CD4-positive, alpha-beta T cell treated with Interleukin-17A for 1 hour (primary cell): ENCODE measurements around the gene PYM1.
"Not testable (repeated sequence)": the region's sequence is repeated elsewhere in the genome, so short reads cannot be mapped to it uniquely, and the experiment has no call there.

Experiments used
- DNase-seq: peaks from one replicate; pipeline ENCODE4 v3.0.0-alpha.2; 2020

Gene PYM1

DNA sequence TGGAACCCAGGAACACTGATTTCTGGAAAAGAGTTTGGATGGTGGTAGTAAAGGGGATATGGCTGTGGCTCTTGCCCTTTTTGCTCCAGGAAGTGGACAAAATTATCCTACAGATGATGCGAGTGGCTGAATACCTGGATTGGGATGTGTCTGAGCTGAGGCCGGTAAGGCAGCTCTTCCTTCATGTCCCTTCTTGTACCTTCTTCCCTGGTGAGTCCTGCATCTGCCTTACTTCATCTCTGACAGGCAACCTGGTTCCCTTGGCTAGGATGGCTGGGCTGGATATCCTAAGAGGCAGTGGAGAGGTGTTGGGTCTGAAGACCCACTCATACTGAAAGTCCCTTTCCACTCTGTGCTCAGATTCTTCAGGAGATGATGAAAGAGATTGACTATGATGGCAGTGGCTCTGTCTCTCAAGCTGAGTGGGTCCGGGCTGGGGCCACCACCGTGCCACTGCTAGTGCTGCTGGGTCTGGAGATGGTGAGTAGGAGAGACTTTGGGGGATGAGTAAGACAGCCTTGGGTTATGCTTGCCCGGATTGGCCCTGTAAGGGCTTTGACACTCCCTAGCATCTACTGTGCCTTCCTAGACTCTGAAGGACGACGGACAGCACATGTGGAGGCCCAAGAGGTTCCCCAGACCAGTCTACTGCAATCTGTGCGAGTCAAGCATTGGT, 11.3 kb upstream of the PYM1 start:
- DNase-seq: no peak

DNA sequence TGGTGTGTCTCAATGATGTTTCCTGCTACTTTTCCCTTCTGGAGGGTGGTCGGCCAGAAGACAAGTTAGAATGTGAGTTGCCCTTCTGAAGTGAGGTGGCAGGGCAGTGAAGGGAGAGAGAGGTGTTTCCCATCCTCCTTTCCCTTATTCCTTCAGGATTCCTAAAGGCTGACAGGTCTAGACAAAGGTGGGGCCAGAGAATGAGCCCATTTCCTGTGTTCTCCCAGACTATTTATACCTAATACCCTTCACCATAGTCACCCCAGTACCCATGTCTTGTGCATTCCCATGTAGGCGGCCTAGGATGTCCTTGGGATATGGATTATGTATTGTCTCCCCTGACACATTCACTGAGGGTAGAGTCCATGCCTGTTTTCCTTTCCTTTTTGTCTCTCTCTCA, 10.3 kb upstream of the PYM1 start:
- DNase-seq: no peak

DNA sequence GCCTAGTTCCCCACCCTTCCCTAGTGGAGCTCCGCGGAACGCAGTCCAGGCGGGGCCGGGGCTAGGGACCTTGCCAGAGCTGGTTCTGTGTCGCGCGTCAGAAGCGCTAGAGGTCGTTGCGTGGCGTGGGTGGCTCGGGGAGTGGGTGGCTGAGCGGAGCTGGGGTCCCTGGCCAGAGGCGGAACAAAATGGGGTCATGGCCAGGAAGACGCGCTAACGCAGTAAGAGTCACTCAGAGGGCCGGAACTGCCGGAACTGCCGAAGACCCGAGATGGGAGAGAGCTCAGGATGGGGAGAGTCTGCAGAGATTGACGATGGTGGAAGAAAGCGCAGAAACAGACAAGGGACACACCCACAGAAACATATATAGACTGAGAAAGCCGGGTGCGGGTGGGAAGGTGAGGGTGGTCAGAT, 8.1 kb upstream of the PYM1 start:
- peak; percentile 31 for DNase-seq

DNA sequence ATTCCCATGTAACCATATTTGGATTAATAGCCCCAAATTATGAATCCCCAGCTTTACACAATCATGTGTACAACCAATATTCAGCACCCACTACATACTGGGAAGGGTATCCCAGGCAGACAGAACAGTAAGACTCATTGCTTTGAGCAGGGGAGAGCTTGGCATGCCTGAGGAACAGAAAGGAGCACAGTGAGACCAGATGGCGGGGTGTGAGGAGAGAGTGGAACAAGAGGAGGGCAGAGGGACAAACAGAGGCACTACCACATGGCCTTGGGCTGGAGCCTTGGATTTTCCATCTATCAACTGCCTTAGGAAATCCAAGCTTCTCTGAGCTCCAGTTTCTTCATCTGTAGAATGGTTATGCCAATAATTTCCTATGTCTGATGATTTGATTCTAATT, 7.1 kb upstream of the PYM1 start:
- no peak for DNase-seq

DNA sequence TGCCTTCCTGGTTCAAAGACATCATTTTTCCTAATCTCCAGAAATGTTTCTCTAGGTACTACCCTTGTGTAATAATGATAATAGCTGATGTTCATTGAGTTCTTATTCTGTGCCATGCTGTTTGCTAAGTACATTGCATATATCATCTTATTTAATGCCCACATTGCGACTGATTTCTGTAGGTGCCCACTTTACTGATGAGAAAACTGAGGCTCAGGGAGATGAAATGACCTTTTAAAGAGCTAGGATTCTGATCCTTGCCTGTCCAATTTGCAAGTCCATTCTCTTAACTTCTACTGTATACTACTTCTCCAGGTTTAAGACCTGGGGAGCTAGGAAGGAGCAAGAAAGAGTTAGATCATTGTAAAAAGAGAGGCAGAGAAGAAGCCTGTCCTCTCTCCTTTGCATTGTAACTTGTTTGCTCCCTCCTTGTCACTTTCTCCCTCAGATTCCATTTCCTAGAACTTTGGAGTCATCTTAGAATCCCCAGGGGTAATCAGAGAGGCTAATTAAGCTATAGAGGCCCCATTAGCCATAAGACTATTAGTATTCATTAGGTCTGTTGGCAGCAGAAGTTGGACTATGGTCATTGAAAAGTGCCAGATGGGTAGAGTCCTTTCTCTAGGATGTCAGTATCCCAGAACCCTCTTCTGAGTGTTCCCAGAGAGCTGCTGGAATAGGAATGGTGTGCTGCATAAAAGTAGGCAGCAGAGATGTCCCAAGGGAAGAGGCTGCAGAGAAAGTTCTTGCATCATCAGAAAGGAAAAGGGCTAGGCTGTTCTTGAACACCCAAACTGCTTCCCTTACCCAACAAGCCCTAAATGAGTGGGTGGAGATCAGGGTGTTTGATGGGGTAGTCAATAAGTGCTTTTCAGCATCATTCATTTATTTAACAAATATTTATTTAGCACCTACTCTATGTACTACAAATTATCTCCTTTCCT, 6.4 kb upstream of the PYM1 start:
- no peak for DNase-seq

DNA sequence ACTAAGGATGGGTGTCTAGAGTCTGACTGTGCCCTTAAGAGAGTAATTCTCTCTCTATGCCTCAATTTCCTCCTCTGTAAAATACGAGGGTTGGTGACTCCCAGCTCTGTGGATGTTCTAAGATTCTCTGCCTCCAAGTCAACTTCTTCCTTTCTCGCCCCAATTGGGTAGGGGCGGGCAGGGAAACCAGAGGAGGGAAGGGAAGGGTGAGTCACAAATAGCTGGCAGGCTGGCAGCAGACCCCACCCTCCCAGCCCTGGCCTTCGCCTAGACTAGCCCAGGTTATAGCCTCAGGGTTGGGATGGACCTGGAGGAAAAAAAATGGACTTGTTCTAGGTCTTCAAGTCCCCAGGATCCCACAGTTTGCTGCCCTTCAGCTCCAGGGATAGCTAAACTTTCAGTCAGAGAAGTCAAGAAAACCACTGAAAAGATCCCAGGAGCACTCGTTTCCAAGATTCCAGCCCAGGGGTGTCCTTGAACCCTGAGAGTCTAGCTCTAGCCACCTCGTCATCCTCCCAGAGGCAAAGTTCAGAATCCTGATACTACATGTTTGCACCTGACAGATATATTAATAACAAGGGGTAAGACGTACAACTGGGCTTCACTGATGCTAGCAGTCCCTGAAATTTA, 5.6 kb upstream of the PYM1 start:
- peak; percentile 20 for DNase-seq

DNA sequence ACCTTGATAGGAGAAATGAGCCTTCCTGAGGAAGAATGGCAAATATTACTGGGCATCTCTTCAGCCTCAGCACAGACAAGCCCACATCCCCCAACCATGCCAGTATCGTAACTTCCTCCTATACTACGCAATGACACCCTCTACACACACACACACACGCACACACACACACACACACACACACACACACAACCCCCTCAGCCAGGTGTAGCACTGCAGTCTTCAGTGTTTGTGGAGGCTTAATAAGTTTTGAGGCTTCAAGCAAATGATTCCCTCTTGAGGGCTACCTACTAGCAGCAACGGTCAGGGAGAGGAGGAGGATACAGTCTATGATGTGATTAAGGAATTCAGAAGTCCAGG, 4.8 kb upstream of the PYM1 start:
- DNase-seq: peak; percentile 78

DNA sequence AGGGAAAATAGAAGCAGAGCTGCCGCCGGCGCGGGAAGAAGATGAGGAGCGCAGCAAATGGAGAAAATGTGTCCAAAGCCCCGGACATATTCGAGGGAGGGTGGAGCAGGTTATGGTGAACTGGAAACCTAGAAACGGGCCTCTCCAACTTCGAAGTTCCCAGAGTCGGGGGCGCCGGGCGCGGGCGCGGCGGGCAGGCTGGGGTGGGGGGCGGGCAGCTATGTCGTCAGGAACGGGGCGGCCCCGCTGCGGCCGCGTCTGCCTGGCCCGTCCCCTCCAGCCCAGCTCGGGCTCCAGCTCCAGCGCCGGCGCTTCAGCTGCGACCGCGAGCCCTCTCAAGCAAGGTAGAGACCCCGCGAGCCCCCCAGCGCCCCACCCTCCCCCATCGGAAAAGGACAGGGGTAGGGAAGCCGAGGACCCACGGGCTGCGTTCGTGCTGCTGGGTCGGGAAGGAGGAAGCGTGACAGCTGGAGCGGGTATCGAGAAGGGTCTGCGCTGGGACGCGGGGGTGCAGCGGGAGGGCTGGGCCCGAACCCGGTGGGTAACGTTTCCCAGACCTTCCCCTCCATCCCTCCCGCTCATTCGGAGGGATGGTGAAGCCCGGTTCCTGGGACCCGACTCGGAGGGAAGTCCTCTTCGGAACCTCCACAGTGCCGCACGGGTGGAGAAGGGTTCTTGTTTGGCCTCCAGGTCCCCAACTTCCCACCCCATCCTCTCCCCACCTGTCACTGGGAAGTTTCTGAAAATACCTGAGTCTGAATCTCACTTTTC, 4.3 kb upstream of the PYM1 start:
- DNase-seq: peak; percentile 36

DNA sequence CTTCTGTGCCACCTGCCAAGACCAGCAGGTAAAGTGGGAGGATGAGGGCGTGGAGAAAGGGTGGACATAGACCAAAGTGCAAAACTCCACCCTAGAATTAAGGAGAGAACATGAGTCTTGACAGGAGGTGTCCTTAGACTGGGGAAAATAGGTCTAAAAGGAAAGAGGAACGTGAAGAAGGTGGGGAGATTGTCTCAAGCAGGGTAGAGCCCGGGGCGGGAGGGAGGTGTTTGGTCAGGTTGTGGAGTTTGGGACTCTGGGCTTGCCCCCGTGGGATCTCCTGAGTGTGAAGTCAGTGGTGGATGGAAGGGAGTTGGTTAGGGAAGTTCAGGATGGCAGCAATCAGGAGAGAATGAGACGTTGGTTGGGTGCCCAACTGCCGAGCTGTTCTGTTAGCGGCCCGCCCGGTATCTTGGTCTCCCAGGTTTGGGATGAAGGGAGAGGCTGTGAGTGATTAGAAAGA, 3.7 kb upstream of the PYM1 start:
- no peak for DNase-seq

DNA sequence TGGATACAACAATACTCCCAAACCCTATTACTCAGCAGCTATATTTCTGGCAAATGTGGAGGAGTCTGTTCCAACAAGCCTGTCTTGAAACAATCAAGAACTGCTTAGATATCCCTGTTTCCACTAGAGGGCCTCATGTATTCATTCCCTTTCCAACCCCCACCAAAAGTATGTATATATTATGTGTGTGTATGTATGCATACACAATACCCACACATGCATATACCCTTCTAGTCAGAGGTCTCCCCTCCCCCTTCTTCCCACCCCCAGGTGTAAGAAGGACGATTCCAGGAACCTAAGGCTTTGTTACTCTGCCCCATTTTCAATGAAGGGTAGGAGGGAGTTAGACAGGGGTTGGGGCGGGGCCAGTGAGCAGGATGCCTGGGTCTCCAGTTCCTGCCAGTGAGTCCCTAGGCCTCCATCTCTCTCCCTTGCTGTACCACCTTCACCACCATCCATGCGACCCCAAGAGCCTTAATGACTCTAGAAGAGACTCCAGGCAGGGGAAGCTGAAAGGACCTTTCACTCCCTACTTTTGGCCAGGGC, 3.1 kb upstream of the PYM1 start, which contains the start of gene DGKA:
Gene DGKA (plus strand): TSS at position 392 of the 546 bp plus-strand sequence. CDS start 5,342 bp downstream, outside the sequence.
- peak; percentile 73 for DNase-seq

DNA sequence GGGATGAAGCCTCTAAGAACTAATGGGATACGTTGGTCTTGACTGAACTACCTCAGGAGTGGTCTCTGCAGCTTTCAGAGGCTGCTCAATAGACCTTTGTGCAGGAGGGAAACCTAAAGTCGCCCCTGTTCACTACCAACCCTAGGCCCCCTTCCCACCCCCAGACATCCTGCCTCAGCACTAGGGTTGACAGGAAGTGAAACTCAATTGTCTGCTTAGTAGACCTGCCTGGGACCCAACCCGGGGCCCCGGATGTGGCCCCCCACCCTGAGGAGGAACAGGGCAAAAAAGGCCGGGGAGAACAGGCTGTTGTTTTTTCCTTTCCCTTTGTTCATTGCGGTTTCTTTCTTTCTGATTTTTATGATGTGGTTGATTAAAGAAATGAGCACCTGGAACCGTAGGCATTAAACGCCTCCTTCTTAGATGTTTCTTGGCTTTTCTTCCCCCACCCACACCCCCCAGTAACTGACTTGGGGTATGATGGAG, 1.7 kb upstream of the PYM1 start:
- peak; percentile 91 for DNase-seq

DNA sequence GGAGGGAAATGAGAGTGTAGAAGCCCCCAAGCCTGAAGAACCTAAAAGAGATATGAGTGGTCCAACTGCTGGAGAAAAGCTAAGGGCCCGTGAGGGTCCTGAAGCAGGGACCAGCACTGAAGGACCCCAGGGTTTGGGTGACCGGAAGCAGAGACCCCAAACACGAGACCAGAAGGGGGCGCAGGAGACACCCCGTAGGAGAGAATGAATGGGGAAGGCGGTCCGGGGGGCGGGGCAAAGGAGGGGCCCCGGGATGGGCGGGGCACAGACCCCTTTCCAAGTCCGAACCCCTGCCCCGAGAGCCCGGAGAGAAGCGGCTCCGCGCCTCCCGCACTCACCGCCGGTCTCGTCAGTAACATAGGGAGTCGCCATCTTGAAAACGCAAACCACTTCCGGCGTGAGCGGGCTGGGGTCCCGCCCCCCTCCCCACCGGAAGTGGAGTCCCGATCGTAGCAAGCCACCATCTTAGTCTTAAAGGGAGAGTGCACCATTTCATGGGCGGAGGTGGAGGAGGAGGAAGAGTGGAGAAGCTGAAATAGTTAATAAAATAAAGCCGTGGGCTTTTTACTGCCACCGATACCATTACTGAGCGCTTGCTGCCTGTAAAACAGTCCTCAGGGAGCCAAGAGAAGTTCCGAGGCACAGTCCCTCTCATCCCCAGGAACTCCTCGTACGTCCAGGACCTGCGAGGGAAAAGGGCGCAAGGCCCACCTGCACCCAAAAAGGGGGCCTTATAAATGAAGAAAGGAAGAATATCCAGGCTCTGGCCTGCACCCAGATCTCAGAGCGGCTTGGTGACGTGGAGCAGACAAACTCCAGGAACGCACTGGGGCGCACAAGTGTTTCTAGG, 731 bp downstream of the PYM1 start:
- peak; percentile 94 for DNase-seq

DNA sequence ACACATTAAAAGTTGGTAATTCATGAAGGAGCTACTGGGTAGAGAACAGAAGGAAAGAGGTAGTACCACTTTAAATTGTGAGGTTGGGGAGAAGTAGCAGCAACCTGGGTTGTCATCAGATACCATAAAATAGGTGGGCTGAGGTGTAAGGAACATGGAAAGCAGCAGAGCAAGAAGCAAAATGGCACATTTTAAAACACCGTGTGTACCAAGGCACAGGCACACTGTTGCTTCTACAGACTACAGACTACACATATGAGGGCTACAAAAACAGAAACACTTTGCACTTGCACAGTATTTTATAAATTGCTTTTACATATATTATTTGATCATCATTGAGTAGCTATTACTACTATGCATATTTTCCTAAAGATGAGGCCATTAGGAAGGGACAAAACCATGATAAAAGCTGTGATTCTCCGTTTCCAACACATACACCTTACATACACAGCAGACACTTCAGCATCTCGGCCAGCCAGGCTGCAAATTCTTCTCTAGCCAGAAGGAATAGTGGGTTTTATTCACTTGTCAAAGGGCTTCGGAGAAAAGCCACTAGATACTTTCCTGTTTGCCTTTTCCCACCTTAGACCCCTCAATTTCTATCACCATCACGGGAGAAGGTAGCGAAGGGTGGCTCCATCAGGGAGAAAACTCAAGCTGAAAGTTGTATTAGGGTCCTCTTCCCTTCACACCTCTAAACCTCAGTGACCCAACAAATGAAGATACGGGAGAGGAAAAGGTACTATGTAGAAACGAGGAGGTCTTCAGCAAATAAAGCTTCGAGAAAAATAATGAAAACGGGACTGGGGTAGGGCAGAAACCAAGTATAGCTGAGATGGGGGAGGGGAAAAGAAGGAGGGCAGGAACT, 1.6 kb downstream of the PYM1 start:
- no peak for DNase-seq

DNA sequence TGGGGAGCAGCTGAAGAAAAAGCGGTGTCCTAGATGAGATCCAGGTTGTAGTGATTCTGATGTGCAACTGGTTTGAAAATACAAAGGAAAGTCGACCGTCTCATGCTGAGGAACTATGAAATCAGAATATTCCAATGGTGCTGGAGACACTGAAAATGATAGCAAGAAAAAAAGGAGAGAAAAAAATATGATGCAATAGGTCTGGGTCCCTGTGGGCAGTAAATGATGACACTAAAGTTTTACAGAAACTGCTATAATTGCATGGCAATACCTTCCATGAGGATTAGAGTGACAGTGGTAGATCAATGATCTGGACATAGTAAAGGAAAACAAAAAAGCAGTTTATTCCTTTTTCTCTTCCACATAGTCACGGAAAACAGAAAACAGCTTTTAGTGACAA, 2.3 kb downstream of the PYM1 start:
- no peak for DNase-seq

DNA sequence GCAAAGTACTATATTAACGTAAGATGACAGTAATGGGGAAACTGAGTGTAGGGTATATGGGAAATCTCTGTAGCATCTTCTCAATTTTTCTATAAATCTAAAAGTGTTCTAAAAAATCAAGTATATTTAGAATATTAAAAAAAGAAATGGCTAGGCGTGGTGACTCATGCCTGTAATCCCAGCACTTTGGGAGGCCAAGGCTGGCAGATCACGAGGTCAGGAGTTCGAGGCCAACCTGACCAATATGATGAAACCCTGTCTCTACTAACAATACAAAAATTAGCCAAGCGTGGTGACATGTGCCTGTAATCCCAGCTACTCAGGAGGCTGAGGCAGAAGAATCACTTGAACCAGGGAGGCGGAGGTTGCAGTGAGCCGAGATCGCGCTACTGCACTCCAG, 4.0 kb downstream of the PYM1 start:
- DNase-seq: not testable (repeated sequence)

DNA sequence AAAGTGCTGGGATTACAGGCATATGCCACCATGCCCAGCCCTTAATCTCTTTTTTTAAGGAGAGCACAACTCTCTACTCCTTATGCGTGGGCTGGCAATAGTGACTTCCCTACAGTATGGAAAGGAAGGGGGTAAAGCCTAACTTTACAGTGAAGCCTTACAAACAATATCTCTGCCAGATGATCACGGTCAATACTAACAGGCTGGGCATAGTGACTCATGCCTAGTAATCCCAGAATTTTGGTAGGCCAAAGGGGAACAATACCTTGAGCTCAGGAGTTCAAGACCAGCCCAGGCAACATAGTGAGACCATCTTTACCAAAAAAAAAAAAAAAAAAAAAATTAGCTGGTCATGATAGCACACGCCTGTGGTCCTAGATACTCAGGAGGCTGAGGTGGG, 5.6 kb downstream of the PYM1 start:
- no peak for DNase-seq

DNA sequence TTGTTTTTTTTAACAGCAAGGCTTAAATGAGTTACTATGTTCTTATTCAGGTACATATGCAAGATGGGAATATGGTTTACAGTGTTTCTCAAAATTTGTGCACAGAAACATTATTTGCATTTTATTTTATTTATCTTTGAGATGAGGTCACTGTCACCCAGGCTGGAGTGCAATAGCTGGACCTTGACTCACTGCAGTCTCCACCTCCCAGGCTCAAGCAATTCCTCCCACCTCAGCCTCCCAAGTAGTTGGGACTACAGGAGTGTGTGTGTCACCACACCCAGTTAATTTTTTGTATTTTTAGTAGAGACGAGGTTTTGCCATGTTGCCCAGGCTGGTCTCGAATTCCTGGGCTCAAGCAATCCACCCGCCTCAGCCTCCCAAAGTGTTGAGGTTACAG, 8.7 kb downstream of the PYM1 start:
- not testable (repeated sequence) for DNase-seq

DNA sequence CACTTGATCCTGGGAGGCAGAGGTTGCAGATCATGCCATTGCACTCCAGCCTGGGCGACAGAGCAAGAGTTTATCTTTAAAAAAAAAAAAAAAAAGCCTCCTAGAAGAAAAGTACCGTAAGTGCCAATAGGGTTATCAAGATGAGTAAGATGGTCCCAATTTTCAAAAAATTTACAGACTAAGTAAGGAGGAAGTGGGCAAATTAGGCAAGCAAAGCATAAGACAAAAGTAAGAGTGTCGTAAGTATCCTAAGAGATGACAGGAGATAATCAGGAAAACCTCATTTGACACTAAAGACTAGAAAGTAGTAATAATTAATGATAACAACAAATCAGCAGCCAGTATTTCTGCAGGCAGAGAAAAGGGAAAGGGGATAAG, 12.2 kb downstream of the PYM1 start:
- no peak for DNase-seq

DNA sequence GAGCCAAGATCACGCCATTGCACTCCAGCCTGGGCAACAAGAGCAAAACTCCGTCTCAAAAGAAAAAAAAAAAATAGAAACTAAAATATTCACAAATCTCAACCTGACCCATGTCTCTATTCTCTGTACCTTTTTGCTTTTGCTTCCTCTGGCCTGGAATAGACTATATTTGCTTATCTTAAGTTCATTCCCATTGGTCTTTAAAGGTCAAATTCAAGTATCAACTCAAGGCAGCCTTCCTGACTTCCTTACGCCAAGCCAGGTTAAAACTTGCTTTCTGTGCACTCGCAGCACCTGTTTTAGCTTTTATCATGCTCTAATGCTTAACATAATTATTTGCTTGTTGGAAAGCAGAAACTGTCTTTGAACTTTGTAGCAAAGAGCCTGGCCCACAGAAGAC, 14.8 kb downstream of the PYM1 start:
- no peak for DNase-seq

DNA sequence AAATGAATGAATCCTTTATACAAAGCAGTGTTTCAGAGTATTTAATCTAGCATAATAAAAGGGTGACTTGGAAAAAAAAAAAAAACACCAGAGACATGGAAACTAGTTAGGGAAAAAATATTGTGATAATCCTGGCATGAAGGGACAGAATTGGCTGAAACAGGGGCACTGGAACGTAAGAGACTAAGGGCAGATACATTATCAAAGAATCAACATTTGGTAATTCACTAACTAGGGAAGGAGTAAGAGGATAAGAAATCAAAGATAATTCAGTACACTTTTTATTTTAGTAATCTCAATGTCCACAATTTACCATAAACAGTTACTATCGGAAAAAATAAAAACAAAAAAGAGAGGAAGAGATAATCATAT, 18.2 kb downstream of the PYM1 start:
- no peak for DNase-seq
